Embryonic facial prominence (tissue), 1 donor: ENCODE data around the gene RANBP17.
"Not testable (repeated sequence)": the region's sequence is repeated elsewhere in the genome, so short reads cannot be mapped to it uniquely, and the experiment has no call there.

Source experiments
- DNase-seq: peaks from one replicate; pipeline ENCODE4 v3.0.0-alpha.2; 2016; ENCODE audit errors: extremely low spot score

The RANBP17 gene

GRCh38 chr5:170941788-170942187 is 80.0 kb downstream of the RANBP17 start:
- DNase-seq, result no peak

DNA sequence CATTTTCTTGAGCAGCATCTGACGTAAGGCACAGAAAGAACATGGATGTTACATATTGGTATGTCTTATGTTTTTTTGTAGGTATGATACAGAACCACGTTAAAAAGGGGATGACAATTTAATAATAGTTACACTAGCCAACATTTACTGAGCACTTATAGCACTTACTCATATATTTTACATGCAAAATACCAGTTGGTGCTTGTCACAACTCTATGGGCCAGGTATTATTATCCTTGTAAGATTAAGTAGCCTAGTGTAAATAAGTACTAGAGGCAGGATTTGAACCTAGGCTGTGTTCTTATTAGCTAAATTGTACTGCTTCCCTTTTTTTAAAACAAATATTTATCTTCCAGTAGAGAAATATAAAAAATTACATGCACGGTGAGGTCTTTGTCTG is 83.5 kb downstream of the RANBP17 start:
- no peak for DNase-seq

DNA sequence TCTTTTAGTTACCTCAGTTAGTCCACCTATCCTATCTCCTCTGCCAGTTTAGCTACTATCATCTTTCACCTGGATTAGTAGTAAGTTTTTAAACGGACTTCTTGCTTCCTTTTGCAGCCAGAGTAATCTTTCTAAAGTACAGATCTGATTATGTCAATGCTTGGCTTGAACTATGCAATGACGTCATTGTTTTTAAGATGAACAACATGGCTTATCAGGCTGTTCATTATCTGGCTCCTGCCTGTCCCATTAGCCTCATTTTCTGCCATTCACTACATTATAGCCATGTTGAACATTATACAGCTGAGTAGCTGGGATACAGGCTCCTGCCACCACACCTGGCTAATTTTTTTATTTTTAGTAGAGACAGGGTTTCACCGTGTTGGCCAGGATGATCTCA is 98.7 kb downstream of the RANBP17 start:
- no peak for DNase-seq

DNA sequence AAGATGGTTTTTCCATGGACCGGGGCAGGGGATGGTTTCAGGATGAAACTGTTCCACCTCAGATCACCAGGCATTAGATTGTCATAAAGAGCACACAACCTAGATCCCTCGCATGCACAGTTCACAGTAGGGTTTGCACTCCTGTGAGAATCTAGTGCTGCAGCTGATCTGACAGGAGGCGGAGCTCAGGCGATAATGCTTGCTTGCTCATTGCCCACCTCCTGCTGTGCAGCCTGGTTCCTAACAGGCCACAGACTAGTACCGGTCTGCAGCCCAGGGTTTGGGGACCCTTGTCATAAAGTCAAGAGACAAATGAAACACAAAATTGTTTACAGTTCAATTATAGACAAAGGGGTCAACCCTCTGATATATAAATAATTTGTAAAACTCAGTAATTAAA is 101.7 kb downstream of the RANBP17 start:
- no peak for DNase-seq

DNA sequence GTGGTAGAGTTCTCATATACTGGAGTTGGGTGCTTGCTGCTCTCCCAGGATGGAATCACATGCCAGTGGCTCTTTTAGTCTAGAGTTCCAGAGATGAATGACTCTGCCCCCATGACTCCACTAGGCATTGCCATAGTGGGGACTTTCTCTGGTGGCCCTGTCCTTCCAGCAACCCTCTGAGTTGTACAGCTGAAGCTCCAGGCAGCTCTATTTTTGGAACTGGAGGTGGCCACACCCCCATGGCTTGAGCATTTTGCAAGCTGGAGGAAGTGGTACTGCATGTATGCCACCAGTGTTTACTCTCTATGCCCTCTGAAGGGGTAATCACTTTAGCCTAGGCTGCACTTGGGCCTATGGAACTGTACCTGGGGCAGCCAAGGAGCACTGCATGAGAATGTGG is 112.6 kb downstream of the RANBP17 start:
- no peak for DNase-seq

GRCh38 chr5:170980261-170980660 is 118.4 kb downstream of the RANBP17 start:
- DNase-seq, result not testable (repeated sequence)

- no peak for DNase-seq
These were observed 123.7 kb downstream of the RANBP17 start for GRCh38 chr5:170985486-170985885.

- DNase-seq, result no peak
These were observed 124.8 kb downstream of the RANBP17 start for GRCh38 chr5:170986598-170986997.

GRCh38 chr5:170993476-170993875 is 131.7 kb downstream of the RANBP17 start:
- no peak for DNase-seq

DNA sequence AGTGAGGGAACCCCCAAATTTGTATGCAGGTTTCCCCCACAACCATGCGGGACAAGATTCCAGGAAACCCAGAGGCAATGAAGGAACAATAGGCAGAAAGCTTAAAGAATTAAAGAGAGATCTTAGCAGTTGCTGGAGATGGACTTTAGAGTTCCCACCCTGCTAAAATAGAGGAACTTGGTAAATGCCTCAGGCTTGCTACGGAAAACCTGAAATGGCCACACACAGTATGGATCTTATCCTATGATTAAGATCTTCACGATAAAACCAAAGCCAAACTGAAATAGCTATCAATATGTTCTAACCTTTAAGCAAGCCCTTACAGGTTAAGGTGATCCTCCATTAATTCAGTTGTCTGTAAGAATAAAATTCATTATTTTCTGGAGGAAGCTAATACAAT is 148.3 kb downstream of the RANBP17 start:
- no peak for DNase-seq

DNA sequence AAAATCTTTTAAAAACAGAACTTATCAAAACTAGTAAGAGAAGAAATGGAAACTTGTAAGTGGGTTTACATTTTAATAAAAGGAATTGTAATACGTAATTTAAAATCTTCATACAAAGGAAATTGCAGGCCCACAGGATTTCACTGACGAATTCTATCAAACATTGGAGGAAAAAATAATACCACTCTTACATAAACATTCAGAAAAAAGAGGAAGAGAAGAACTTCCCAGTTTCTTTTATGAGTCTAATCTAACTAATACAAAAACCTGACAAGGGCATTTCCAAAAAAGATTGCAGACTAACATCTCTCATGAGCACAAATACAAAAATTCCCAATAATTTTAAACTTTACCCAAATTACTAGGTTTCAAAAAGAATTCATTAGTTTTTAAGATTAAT is 149.0 kb downstream of the RANBP17 start:
- DNase-seq, result no peak

GRCh38 chr5:171023508-171023907 is 161.7 kb downstream of the RANBP17 start:
- DNase-seq, result no peak

DNA sequence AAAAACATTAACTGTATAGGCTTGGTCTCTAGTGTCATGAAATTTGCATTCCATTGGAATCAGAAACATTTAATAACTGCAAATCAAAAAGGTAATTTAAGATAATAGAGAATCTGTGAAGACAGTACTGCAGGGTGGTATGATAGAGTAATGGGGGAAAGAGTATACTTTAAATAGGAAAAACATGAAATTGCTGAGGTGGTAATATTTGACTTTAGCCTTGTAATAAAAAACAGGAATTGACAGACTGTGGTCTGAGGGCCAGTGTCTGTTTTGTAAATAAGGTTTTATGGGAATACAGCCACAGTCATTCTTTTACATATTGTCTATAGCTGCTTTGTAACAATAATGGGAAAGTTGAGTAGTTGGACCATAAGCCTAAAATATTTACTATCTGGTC is 162.3 kb downstream of the RANBP17 start:
- no peak for DNase-seq

DNA sequence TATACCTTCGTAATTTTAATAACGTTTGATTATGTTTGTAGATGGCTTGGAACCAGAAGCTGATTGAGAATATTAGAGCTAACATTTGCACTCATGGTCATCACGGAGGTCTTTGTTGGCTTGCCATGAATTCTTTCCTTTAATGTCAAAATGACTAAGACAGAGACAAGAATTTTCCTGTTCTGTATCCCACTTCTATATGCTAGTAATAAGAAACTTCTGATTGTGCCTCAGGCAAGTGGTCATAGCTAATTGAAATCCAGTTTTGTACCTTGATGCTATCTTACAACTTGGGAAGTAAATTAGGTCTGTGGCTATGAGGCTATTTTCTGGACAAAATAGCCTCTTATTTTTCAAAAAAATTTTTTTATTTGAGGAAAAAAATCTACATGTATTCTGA is 167.6 kb downstream of the RANBP17 start:
- no peak for DNase-seq

GRCh38 chr5:171031977-171032376 is 170.2 kb downstream of the RANBP17 start:
- DNase-seq, result no peak

DNA sequence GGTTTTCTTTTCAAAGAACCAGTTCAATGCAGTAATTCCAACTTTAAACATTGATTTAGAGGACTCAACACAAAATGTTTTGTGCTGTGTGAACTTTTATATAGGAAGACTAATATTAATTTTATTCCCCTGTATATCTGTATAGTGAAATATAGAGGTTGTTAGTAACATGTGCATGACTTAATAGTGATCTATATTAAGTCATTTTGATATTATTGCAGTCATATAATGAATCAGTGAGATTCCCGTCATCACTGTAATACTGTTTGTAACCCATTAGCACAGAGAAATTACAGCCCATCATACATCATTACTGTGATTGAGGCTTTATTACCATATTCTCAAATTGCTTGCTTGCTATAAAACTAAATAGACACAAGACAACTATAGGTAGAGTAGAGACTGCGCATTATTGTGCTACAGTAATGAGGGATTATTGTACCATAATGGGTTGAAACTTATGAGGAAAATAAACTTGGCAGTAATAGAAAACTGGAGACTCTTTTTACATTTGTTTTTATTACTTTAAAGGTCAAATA is 170.7 kb downstream of the RANBP17 start:
- DNase-seq, result no peak

DNA sequence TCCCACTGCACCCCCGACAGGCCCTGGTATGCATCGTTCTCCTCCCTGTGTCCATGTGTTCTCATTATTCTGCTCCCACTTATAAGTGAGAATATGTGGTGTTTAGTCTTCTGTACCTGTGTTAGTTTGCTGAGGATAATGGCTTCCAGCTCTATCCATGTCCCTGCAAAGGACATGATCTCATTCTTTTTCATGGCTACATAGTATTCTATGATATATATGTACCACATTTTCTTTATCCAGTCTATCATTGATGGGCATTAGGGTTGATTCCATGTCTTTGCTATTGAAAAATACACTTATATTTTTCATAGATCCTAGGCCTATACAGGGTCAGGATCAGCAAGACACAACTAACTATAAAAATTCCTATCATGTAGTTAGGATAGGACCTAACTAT is 180.1 kb downstream of the RANBP17 start:
- not testable (repeated sequence) for DNase-seq

DNA sequence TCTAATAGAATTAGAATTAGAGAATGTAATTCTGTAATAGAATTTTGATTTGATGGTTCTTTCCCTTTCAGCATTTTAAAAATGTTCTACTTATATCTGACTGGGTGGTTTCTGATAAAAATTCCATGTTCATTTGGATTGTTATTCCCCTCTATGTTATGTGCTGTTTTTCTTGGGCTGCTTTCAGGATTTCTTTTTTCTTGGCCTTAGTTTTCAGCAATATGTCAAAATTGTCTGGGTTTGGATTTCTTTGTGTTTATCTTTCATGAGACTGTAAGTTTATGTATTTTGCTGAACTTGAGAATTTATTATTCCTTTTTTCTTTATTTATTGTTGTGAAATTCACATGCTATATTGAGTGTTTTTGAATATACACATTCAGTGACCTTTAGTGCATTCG is 189.1 kb downstream of the RANBP17 start:
- DNase-seq, result no peak

GRCh38 chr5:171055875-171056454 is 194.1 kb downstream of the RANBP17 start:
- no peak for DNase-seq

DNA sequence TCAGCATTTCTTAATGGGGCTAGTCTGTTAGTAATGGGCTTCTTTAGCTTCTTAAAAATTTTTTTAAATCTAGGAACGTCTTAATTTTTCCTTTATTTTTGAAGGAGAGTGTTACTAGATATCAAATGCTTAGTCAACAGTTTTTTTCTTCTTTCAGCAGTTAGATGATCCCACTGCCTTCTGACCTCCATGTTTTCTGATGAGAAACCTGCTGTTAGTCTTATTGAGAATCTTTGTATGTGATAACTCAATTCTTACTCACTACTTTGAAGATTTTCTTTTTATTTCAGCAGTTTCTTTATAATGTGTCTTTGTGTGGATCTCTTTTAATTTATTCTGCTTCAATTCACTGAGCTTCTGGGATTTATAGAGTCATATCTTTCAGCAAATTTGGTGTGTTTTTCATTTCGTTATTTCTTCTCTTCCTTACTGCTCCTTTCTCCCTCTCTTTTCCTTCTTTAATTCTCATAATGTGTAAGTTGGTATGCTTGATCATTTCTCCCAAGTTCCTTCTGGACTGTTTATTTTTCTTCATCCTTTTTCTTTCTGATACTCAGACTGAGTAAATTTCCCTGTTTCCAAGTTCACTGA is 205.8 kb downstream of the RANBP17 start:
- no peak for DNase-seq

DNA sequence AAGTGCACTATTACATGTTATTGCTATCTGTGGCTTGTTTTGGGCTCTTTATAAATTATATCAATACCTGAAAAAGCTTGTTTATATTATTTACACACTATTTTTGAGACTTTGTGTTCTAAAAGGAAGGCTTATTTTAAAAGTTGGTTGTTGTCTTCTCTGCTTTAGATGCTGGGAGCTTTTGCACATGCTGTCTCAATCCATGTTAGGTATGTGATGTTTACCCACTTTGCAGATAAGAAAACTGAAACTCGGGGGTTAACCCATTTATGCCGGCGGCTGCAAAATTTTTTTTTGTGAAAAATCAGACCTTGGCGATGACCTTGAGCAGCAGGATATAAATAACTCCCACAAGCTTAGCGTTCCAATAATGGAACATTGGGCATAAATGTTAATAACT is 212.9 kb downstream of the RANBP17 start:
- DNase-seq, result no peak

DNA sequence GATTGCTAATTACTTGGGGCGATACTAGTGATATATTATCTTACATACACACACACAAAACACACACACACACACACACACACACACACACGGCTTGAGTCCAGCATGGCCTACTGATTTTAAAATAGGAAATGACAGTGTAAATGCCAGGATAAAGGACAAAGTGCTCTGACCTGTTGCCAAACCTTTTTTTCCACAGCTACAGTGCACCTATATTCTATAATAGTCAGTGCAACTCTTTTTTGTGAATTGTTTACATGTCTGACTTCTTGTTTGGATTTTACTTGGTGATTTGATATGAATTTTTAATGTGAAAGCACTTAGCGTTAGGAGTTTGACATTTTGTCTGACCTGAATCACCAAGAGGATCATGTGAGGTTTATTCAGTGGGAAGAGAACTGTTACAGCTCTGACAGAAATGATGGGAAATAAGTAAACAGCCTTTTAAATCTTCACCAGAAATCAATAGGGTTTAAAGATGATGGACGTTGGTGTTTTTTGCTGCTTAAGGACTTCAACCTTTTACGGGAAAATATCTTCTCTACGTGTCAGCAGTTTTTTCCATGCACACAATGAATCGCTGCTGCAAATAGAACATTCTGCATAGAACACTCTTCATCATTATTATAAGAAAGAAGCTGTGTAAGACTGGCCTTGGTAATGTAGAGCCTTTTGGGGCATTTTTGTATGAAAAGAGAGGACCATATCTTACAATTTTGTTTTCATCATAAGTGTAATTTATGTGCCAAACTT is 218.5 kb downstream of the RANBP17 start:
- no peak for DNase-seq

DNA sequence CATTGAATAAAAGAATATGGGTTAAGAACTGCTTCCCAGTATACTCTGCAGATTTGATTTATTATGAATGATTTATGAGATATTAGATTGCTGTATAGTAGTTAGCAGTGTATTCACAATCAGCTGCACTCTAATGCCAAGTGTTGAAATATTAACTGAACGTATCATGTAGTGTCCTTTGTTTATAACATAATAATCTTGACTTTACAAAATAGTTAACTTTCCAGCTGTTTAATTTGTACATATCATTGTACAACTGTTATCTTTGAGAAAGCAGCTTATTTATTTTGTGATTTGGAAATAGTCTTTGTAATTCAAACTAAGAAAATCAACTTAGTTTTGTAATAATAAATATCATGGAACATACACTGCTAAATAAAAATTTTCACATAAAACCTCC is 219.5 kb downstream of the RANBP17 start:
- DNase-seq, result no peak
